Left renal cortex interstitium (tissue), 4 donors: ENCODE measurements around the gene SLCO2B1. TPM values are rescaled to one million over a fixed set of nuclear protein-coding genes. Genes with fewer than 3 reads are reported as not detected.
"Not testable (repeated sequence)": the region's sequence is repeated elsewhere in the genome, so short reads cannot be mapped to it uniquely, and the experiment has no call there.

ENCODE experiments used
- DNase-seq, 4 donors: peaks; one replicate each; pipeline ENCODE4 v3.0.0-alpha.2; 2013; ENCODE audit warnings: low read depth in 4 of 4, low spot score in 2 of 4, missing footprints in 1 of 4
- polyA plus RNA-seq, 4 donors: library from polyadenylated mRNA; unstranded; fragments of 120-200 nt; gene quantifications; one replicate each; pipeline ENCODE4 v1.2.1, GENCODE V29; 2013; ENCODE audit not compliant: insufficient read length in 4 of 4

SLCO2B1 gene
- polyA plus RNA-seq, result 10 to 100 TPM in 1 of 4 donors, 1 to 10 TPM in 3; 6.3 to 11.7 (median 8.4) TPM

- no peak for DNase-seq
Measured at GRCh38 chr11:75150879-75151278, at the start of gene SLCO2B1. TSS of gene SLCO2B1 (plus strand) at chr11:75151107. CDS start at chr11:75151382, 275 bp downstream.

GRCh38 chr11:75101424-75102128 lies 49.3 kb upstream of the SLCO2B1 start:
- no peak for DNase-seq

- DNase-seq, result no peak
Measured at GRCh38 chr11:75103380-75104026, 47.4 kb upstream of the SLCO2B1 start.

- DNase-seq, result no peak
Measured at GRCh38 chr11:75105462-75105925, 45.4 kb upstream of the SLCO2B1 start.

GRCh38 chr11:75105967-75106681 lies 44.8 kb upstream of the SLCO2B1 start:
- DNase-seq, result not testable (repeated sequence)

- no peak for DNase-seq
Measured at GRCh38 chr11:75107187-75107586, 43.7 kb upstream of the SLCO2B1 start.

- DNase-seq, result no peak
Measured at GRCh38 chr11:75112200-75112599, 38.7 kb upstream of the SLCO2B1 start.

GRCh38 chr11:75113030-75113429 lies 37.9 kb upstream of the SLCO2B1 start:
- no peak for DNase-seq

GRCh38 chr11:75114465-75114864 lies 36.4 kb upstream of the SLCO2B1 start:
- no peak for DNase-seq

- DNase-seq, result no peak
Measured at GRCh38 chr11:75118577-75118976, 32.3 kb upstream of the SLCO2B1 start.

- no peak for DNase-seq
Measured at GRCh38 chr11:75126564-75126963, 24.3 kb upstream of the SLCO2B1 start.

GRCh38 chr11:75132080-75132479 lies 18.8 kb upstream of the SLCO2B1 start:
- no peak for DNase-seq

- DNase-seq, result no peak
Measured at GRCh38 chr11:75133976-75134375, 16.9 kb upstream of the SLCO2B1 start.

GRCh38 chr11:75135021-75135650 lies 15.8 kb upstream of the SLCO2B1 start:
- DNase-seq, result no peak

GRCh38 chr11:75135651-75136050 lies 15.3 kb upstream of the SLCO2B1 start:
- DNase-seq, result no peak

- DNase-seq, result no peak
Measured at GRCh38 chr11:75140269-75141138, 10.4 kb upstream of the SLCO2B1 start.

- no peak for DNase-seq
Measured at GRCh38 chr11:75141166-75141565, 9.7 kb upstream of the SLCO2B1 start.

- no peak for DNase-seq
Measured at GRCh38 chr11:75142714-75143419, 8.0 kb upstream of the SLCO2B1 start.

GRCh38 chr11:75143420-75143731 lies 7.5 kb upstream of the SLCO2B1 start:
- no peak for DNase-seq

- DNase-seq, result no peak
Measured at GRCh38 chr11:75144716-75145014, 6.2 kb upstream of the SLCO2B1 start.
